ENCODE data around the gene ZMAT3. TPM values are rescaled to one million over a fixed set of nuclear protein-coding genes. Genes with fewer than 3 reads are reported as not detected.

The ZMAT3 gene
- total and polyA plus RNA-seq, 2 of the 13 experiments (the other 11 are each of a cell fraction or from before 2014, with no cell fraction given): 11.4 to 11.7 TPM

DNA sequence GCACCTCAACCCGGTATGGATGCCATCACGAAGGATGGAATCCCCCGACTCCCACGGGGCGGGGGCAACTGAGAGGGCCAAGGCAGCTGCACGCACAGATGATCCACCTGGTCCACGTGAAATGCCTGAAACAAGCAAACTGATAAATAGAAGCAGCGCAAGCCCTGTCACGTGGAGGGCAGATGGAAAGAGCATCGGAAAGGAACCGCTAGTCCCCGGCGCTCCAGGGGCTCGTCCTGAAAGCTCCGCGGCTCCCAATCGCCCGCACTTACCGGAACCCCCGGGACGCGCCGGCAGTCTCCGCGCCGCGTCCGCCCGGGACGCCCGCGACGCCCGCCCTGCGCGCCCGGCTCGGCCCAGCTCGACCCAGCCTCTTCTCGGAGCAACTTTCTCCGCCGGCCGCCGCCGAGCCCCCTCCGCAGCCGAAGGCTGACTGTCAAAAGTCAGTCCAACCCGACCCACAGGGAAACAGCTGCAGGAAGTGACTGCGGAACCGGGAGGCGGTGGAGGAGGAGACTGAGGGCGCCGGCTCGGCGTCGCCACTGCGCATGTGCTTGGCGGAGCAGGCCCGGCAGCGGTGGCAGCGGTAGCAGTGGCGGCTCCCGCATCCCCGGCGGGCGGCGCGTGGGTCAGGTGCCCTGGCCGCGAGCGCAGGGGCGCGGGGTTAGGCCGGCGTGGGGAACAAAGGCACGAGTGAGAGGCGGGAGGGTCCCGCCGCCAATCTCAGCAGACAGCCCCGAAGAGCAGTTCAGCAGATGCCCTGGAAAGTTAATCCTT lies at the start of gene ZMAT3 (continued):
- TF ChIP-seq, protein P1, sequence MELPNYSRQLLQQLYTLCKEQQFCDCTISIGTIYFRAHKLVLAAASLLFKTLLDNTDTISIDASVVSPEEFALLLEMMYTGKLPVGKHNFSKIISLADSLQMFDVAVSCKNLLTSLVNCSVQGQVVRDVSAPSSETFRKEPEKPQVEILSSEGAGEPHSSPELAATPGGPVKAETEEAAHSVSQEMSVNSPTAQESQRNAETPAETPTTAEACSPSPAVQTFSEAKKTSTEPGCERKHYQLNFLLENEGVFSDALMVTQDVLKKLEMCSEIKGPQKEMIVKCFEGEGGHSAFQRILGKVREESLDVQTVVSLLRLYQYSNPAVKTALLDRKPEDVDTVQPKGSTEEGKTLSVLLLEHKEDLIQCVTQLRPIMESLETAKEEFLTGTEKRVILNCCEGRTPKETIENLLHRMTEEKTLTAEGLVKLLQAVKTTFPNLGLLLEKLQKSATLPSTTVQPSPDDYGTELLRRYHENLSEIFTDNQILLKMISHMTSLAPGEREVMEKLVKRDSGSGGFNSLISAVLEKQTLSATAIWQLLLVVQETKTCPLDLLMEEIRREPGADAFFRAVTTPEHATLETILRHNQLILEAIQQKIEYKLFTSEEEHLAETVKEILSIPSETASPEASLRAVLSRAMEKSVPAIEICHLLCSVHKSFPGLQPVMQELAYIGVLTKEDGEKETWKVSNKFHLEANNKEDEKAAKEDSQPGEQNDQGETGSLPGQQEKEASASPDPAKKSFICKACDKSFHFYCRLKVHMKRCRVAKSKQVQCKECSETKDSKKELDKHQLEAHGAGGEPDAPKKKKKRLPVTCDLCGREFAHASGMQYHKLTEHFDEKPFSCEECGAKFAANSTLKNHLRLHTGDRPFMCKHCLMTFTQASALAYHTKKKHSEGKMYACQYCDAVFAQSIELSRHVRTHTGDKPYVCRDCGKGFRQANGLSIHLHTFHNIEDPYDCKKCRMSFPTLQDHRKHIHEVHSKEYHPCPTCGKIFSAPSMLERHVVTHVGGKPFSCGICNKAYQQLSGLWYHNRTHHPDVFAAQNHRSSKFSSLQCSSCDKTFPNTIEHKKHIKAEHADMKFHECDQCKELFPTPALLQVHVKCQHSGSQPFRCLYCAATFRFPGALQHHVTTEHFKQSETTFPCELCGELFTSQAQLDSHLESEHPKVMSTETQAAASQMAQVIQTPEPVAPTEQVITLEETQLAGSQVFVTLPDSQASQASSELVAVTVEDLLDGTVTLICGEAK (IDR thresholded peaks at IDR 0.05): no peak
- TF ChIP-seq, protein P1 (CRISPR knock-in tag; IDR thresholded peaks at IDR 0.05): 0 out of 2 replicates have a peak, but pooled peaks have one; percentile 56
- TF ChIP-seq ZBTB8A (CRISPR knock-in tag; IDR thresholded peaks at IDR 0.05; ENCODE audit: borderline replicate concordance, low read depth) (no peak), HIVEP1 (CRISPR knock-in tag; IDR thresholded peaks at IDR 0.05) (peak; percentile 68; the same call in 1 of the 2 replicates), TBL1XR1 (IDR thresholded peaks at IDR 0.05; ENCODE audit: borderline replicate concordance, low read length, partially characterized antibody) (no peak), ZNF781 (CRISPR knock-in tag; IDR thresholded peaks at IDR 0.05; ENCODE audit: borderline replicate concordance, not compliant biosample characterization) (no peak), ZNF678 (CRISPR knock-in tag; IDR thresholded peaks at IDR 0.05) (no peak), STAG1 (CRISPR knock-in tag; IDR thresholded peaks at IDR 0.05) (no peak), ZNF703 (CRISPR knock-in tag; IDR thresholded peaks at IDR 0.05; ENCODE audit: borderline replicate concordance) (no peak), ZNF619 (CRISPR knock-in tag; IDR thresholded peaks at IDR 0.05) (no peak; the same call in 1 of the 2 replicates), FOXJ3 (CRISPR knock-in tag; IDR thresholded peaks at IDR 0.05; ENCODE audit: borderline replicate concordance) (no peak), RFX1 (IDR thresholded peaks at IDR 0.05) (no peak), ZNF431 (CRISPR knock-in tag; IDR thresholded peaks at IDR 0.05; ENCODE audit: borderline replicate concordance, low read depth) (no peak; the same call in 1 of the 2 replicates), TCF7 (IDR thresholded peaks at IDR 0.05; ENCODE audit: low read depth) (no peak), TCF12 (IDR thresholded peaks at IDR 0.05) (no peak), TCF12 (CRISPR knock-in tag; IDR thresholded peaks at IDR 0.05) (no peak), CAMTA2 (CRISPR knock-in tag; IDR thresholded peaks at IDR 0.05; ENCODE audit: borderline replicate concordance) (no peak), HOXA5 (CRISPR knock-in tag; IDR thresholded peaks at IDR 0.05) (0 out of 2 replicates have a peak, but pooled peaks have one; percentile 41), ZNF766 (CRISPR knock-in tag; IDR thresholded peaks at IDR 0.05; ENCODE audit: borderline replicate concordance) (no peak), NBN (conservative IDR thresholded peaks at IDR 0.05) (no peak), FIP1L1 (IDR thresholded peaks at IDR 0.05; ENCODE audit: borderline replicate concordance, insufficient read depth, low read depth, low read length) (no peak; the same call in 1 of the 2 replicates), ZBTB38 (CRISPR knock-in tag; IDR thresholded peaks at IDR 0.05) (peak; percentile 74; the same call in 1 of the 2 replicates), RCOR2 (CRISPR knock-in tag; IDR thresholded peaks at IDR 0.05) (no peak)
